HepG2 (cell line): ENCODE measurements around the gene PDGFA. TPM values are rescaled to one million over a fixed set of nuclear protein-coding genes. Genes with fewer than 3 reads are reported as not detected.
A peak's percentile ranks its signal among the peaks of the same experiment; 100 is the strongest.

Experiments used
- MTA1 ChIP-seq: sonication (generic); formaldehyde crosslinking; IDR thresholded peaks from 2 replicates; pipeline ENCODE4 v1.4.0; 2020; ENCODE audit warnings: missing genetic modification reagents, mild to moderate bottlenecking, borderline replicate concordance
- MTA3 ChIP-seq: sonication (generic); formaldehyde crosslinking; IDR thresholded peaks from 2 replicates; pipeline ENCODE4 v1.4.0; 2020; ENCODE audit warnings: missing genetic modification reagents
- PHB2 ChIP-seq: fragments of 450-650 bp; IDR thresholded peaks from 2 replicates; pipeline ENCODE4 v1.6.1; 2018; ENCODE audit not compliant: partially characterized antibody
- SMARCE1 ChIP-seq: fragments of 450-650 bp; IDR thresholded peaks from 2 replicates; pipeline ENCODE4 v1.6.1; 2017; ENCODE audit warnings: borderline replicate concordance
- SRSF1 ChIP-seq: fragments of 200-400 bp; formaldehyde crosslinking; optimal IDR thresholded peaks from 2 replicates; pipeline ENCODE3; 2017; ENCODE audit warnings: mild to moderate bottlenecking, low read depth, low read length, moderate library complexity
- ZNF101 ChIP-seq: sonication (generic); formaldehyde crosslinking; IDR thresholded peaks from 2 replicates; pipeline ENCODE4 v1.4.0; 2020; ENCODE audit warnings: mild to moderate bottlenecking, low read depth, missing genetic modification reagents, borderline replicate concordance
- ZNF230 ChIP-seq: sonication (generic); formaldehyde crosslinking; IDR thresholded peaks from 2 replicates; pipeline ENCODE4 v1.4.0; 2020; ENCODE audit warnings: mild to moderate bottlenecking, missing genetic modification reagents
- ZNF337 ChIP-seq: sonication (generic); formaldehyde crosslinking; IDR thresholded peaks from 2 replicates; pipeline ENCODE4 v1.5.1; 2020; ENCODE audit warnings: missing genetic modification reagents, low read depth, mild to moderate bottlenecking, borderline replicate concordance
- ZNF451 ChIP-seq: sonication (generic); formaldehyde crosslinking; IDR thresholded peaks from 2 replicates; pipeline ENCODE4 v1.5.0; 2020; ENCODE audit warnings: mild to moderate bottlenecking, missing genetic modification reagents
- ZNF772 ChIP-seq: sonication (generic); formaldehyde crosslinking; IDR thresholded peaks from 2 replicates; pipeline ENCODE4 v1.5.0; 2020; ENCODE audit warnings: mild to moderate bottlenecking, missing genetic modification reagents
- polyA plus RNA-seq, 8 experiments: library from polyadenylated mRNA; depleted of rRNA in 3 of 8; stranded (reverse) in 7 of 8; unstranded in 1 of 8; fragments of >200 nt; fragmentation: Illumina TruSeq in 4 of 8; extraction: Trizol in 4 of 8; gene quantifications; 2 replicates each; pipeline versions ENCODE4 v1.2.1 to v1.2.3, GENCODE V29; 2011 to 2016; ENCODE audit warnings: low read depth in 4 of 8, missing spikeins in 1 of 8, mixed read lengths in 1 of 8; ENCODE audit not compliant: insufficient read depth in 1 of 8
- total RNA-seq, 5 experiments: library from RNA; depleted of rRNA; stranded (reverse); fragments of >200 nt; fragmentation: Illumina TruSeq; extraction: Trizol; gene quantifications; 2 replicates each; pipeline ENCODE4 v1.2.3, GENCODE V29; 2016; ENCODE audit warnings: low read depth in 1 of 5
- TF ChIP-seq, protein P1 (sequence below), 2 experiments: sonication (generic) in 1 of 2; formaldehyde crosslinking in 1 of 2; IDR thresholded peaks; 2 replicates each; pipeline versions ENCODE4 v1.5.1 to v1.6.1; 2011 to 2020; ENCODE audit warnings: borderline replicate concordance in 1 of 2, low read depth in 1 of 2, low read length in 1 of 2, mild to moderate bottlenecking in 1 of 2, missing genetic modification reagents in 1 of 2, moderate library complexity in 1 of 2
- TF ChIP-seq, protein P2 (sequence below): sonication (generic); formaldehyde crosslinking; IDR thresholded peaks from 2 replicates; pipeline ENCODE4 v1.4.0; 2020; ENCODE audit warnings: missing genetic modification reagents
- TF ChIP-seq, protein P3 (sequence below): sonication (generic); formaldehyde crosslinking; IDR thresholded peaks from 2 replicates; pipeline ENCODE4 v1.4.0; 2020; ENCODE audit warnings: missing genetic modification reagents
- TF ChIP-seq, protein P4 (sequence below): sonication (generic); formaldehyde crosslinking; IDR thresholded peaks from 2 replicates; pipeline ENCODE4 v1.4.0; 2020; ENCODE audit warnings: missing genetic modification reagents
- TF ChIP-seq, protein P5 (sequence below): sonication (generic); formaldehyde crosslinking; IDR thresholded peaks from 2 replicates; pipeline ENCODE4 v1.4.0; 2020; ENCODE audit warnings: missing genetic modification reagents, borderline replicate concordance

The PDGFA gene
- total and polyA plus RNA-seq, 2 of the 13 experiments (the other 11 are each of a cell fraction or from before 2014, with no cell fraction given), result 1.5 to 3.4 TPM

DNA sequence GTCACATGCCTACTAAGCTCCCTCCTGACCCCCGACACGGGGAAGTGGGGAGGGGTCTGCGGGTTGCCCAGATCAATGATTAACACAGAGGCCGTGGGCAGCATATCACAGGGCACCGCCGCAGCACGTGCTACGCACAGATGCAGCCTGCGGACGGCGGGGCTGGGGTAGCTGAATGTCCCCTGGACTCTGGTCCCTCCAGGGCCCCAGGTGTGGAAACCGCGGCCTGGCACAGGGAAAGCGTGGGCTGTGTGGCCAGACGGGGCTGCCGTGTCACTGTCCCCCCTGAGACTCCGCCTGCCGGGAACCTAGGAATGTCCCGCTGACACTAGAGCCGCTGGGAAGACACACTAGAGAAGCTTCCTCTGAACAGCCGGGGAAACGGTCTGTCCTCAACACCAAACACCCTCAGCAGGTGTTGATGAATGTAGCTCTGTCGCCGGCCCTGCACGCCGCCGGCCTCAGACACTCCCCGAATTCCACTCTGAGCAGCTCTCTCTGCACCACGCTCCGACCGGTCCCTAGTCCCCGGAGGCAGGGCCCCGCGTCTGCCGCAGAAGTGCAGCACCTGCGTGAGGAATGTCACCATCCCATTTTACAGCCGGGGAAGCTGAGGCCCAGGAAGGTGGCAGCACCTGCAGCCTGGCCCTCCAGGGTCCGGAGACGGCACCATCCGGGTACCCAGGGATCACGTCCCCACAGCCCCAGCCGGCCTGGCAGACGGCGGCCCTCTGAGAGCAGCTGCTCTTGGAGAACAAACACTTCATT is 33.4 kb upstream of the PDGFA start (continued):
- peak; percentile 19 for TF ChIP-seq SRSF1
- TF ChIP-seq PHB2, result no peak
- no peak for TF ChIP-seq MTA3 (CRISPR knock-in tag)
- peak; percentile 82; the same call in 1 of the 2 replicates for TF ChIP-seq ZNF337 (CRISPR knock-in tag)
- TF ChIP-seq, protein P1, sequence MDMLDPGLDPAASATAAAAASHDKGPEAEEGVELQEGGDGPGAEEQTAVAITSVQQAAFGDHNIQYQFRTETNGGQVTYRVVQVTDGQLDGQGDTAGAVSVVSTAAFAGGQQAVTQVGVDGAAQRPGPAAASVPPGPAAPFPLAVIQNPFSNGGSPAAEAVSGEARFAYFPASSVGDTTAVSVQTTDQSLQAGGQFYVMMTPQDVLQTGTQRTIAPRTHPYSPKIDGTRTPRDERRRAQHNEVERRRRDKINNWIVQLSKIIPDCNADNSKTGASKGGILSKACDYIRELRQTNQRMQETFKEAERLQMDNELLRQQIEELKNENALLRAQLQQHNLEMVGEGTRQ (IDR thresholded peaks at IDR 0.05; ENCODE audit: low read depth, low read length), result peak; percentile 67
- TF ChIP-seq, protein P1 (CRISPR knock-in tag; IDR thresholded peaks at IDR 0.05; ENCODE audit: borderline replicate concordance), result peak; percentile 87; the same call in 1 of the 2 replicates
- peak; percentile 89; the same call in 1 of the 2 replicates for TF ChIP-seq MTA1 (CRISPR knock-in tag)
- TF ChIP-seq, protein P2, sequence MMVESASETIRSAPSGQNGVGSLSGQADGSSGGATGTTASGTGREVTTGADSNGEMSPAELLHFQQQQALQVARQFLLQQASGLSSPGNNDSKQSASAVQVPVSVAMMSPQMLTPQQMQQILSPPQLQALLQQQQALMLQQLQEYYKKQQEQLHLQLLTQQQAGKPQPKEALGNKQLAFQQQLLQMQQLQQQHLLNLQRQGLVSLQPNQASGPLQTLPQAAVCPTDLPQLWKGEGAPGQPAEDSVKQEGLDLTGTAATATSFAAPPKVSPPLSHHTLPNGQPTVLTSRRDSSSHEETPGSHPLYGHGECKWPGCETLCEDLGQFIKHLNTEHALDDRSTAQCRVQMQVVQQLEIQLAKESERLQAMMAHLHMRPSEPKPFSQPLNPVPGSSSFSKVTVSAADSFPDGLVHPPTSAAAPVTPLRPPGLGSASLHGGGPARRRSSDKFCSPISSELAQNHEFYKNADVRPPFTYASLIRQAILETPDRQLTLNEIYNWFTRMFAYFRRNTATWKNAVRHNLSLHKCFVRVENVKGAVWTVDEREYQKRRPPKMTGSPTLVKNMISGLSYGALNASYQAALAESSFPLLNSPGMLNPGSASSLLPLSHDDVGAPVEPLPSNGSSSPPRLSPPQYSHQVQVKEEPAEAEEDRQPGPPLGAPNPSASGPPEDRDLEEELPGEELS, result peak; percentile 36; the same call in 1 of the 2 replicates
- TF ChIP-seq ZNF451 (CRISPR knock-in tag), result peak; percentile 46; the same call in 1 of the 2 replicates
- no peak for TF ChIP-seq ZNF101
- peak; percentile 84; the same call in 1 of the 2 replicates for TF ChIP-seq ZNF772 (CRISPR knock-in tag)
- TF ChIP-seq, protein P3, sequence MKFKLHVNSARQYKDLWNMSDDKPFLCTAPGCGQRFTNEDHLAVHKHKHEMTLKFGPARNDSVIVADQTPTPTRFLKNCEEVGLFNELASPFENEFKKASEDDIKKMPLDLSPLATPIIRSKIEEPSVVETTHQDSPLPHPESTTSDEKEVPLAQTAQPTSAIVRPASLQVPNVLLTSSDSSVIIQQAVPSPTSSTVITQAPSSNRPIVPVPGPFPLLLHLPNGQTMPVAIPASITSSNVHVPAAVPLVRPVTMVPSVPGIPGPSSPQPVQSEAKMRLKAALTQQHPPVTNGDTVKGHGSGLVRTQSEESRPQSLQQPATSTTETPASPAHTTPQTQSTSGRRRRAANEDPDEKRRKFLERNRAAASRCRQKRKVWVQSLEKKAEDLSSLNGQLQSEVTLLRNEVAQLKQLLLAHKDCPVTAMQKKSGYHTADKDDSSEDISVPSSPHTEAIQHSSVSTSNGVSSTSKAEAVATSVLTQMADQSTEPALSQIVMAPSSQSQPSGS (CRISPR knock-in tag), result peak; percentile 56; the same call in 1 of the 2 replicates
- no peak for TF ChIP-seq SMARCE1
- TF ChIP-seq, protein P4, sequence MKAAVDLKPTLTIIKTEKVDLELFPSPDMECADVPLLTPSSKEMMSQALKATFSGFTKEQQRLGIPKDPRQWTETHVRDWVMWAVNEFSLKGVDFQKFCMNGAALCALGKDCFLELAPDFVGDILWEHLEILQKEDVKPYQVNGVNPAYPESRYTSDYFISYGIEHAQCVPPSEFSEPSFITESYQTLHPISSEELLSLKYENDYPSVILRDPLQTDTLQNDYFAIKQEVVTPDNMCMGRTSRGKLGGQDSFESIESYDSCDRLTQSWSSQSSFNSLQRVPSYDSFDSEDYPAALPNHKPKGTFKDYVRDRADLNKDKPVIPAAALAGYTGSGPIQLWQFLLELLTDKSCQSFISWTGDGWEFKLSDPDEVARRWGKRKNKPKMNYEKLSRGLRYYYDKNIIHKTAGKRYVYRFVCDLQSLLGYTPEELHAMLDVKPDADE, result no peak
- TF ChIP-seq, protein P5, sequence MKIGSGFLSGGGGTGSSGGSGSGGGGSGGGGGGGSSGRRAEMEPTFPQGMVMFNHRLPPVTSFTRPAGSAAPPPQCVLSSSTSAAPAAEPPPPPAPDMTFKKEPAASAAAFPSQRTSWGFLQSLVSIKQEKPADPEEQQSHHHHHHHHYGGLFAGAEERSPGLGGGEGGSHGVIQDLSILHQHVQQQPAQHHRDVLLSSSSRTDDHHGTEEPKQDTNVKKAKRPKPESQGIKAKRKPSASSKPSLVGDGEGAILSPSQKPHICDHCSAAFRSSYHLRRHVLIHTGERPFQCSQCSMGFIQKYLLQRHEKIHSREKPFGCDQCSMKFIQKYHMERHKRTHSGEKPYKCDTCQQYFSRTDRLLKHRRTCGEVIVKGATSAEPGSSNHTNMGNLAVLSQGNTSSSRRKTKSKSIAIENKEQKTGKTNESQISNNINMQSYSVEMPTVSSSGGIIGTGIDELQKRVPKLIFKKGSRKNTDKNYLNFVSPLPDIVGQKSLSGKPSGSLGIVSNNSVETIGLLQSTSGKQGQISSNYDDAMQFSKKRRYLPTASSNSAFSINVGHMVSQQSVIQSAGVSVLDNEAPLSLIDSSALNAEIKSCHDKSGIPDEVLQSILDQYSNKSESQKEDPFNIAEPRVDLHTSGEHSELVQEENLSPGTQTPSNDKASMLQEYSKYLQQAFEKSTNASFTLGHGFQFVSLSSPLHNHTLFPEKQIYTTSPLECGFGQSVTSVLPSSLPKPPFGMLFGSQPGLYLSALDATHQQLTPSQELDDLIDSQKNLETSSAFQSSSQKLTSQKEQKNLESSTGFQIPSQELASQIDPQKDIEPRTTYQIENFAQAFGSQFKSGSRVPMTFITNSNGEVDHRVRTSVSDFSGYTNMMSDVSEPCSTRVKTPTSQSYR (CRISPR knock-in tag), result peak; percentile 17; the same call in 1 of the 2 replicates
- 0 out of 2 replicates have a peak, but pooled peaks have one; percentile 76 for TF ChIP-seq ZNF230 (CRISPR knock-in tag)
